H1 (cell line): ENCODE results near the gene RPS26.

Experiments
- BRCA1 ChIP-seq: IDR thresholded peaks from 2 replicates; pipeline ENCODE4 v1.6.1; 2012; ENCODE audit warnings: low read depth, low read length, improper control_type of control experiment
- CBX8 ChIP-seq: fragments of 300-800, 300-1000 bp; sonication (generic); IDR thresholded peaks from 2 replicates; pipeline ENCODE4 v1.7.1; 2016; ENCODE audit warnings: low read depth, low read length, borderline replicate concordance
- CHD2 ChIP-seq: IDR thresholded peaks from 2 replicates; pipeline ENCODE4 v1.6.1; 2012; ENCODE audit warnings: low read length, improper control_type of control experiment
- GABPA ChIP-seq: IDR thresholded peaks from 2 replicates; pipeline ENCODE4 v1.6.1; 2011; ENCODE audit warnings: mild to moderate bottlenecking, low read length, moderate library complexity, borderline replicate concordance; ENCODE audit not compliant: insufficient read depth
- HDAC2 ChIP-seq, 2 experiments: fragments of 300-600 bp in 1 of 2; sonication (generic) in 1 of 2; IDR thresholded peaks; 2 replicates each; pipeline ENCODE4 v1.6.1; 2011 to 2012; ENCODE audit warnings: low read depth in 2 of 2, low read length in 2 of 2, mild to moderate bottlenecking in 2 of 2, moderate library complexity in 2 of 2, borderline replicate concordance in 1 of 2, inconsistent platforms in 1 of 2
- NANOG ChIP-seq: IDR thresholded peaks from 2 replicates; pipeline ENCODE4 v1.6.1; 2011; ENCODE audit warnings: low read length, low read depth, mild to moderate bottlenecking, inconsistent platforms; ENCODE audit not compliant: insufficient read depth, poor library complexity, severe bottlenecking
- NRF1 ChIP-seq: IDR thresholded peaks from 2 replicates; pipeline ENCODE4 v1.6.1; 2011; ENCODE audit warnings: mild to moderate bottlenecking, low read depth, low read length, improper control_type of control experiment
- POLR2A ChIP-seq, 2 experiments: IDR thresholded peaks; 1 replicate in 1 of 2; 2 replicates in 1 of 2; pipeline ENCODE4 v1.6.1; 2011; ENCODE audit warnings: low read depth in 2 of 2, low read length in 2 of 2, mild to moderate bottlenecking in 2 of 2; ENCODE audit errors: control extremely low read depth in 1 of 2
- TAF1 ChIP-seq: IDR thresholded peaks from 2 replicates; pipeline ENCODE4 v1.6.1; 2011; ENCODE audit warnings: mild to moderate bottlenecking, low read depth, low read length
- TCF12 ChIP-seq: IDR thresholded peaks from 2 replicates; pipeline ENCODE4 v1.6.1; 2011; ENCODE audit warnings: low read depth, mild to moderate bottlenecking, low read length
- TEAD4 ChIP-seq: IDR thresholded peaks from 2 replicates; pipeline ENCODE4 v1.6.1; 2012; ENCODE audit warnings: low read depth, low read length, inconsistent platforms, mixed read lengths
- TF ChIP-seq, protein P1 (sequence below), 3 experiments: IDR thresholded peaks; 1 replicate in 2 of 3; 2 replicates in 1 of 3; pipeline versions ENCODE4 v1.5.1 to v1.6.1; 2011; ENCODE audit warnings: low read length in 3 of 3, mild to moderate bottlenecking in 3 of 3, inconsistent platforms in 2 of 3, low read depth in 1 of 3, moderate library complexity in 1 of 3; ENCODE audit not compliant: insufficient read depth in 1 of 3; ENCODE audit errors: control extremely low read depth in 1 of 3

DNA sequence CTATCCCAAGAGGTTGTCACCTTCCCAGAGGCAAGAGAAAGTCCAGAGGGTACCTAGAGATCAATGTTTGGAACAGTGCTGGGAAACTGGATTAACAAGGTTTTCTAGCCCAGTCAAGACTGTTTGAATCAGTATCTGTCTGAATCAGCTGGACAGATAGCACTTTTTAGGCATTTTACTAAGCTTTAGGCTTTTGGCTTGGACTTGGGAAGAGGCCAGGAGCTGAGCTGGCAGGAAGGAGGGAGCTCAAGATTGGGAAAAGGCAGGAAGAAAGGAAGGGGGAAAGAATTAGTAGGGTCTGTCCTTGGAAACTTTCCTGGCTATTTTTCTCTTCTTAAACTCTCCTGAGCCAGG is 12.6 kb upstream of the RPS26 start:
- no peak for TF ChIP-seq TCF12
- TF ChIP-seq POLR2A (IDR thresholded peaks at IDR 0.05; ENCODE audit: control extremely low read depth in 1 of 2, low read depth in 2 of 2, low read length in 2 of 2), result no peak
- no peak for TF ChIP-seq GABPA
- TF ChIP-seq CBX8, result no peak
- TF ChIP-seq, protein P1, sequence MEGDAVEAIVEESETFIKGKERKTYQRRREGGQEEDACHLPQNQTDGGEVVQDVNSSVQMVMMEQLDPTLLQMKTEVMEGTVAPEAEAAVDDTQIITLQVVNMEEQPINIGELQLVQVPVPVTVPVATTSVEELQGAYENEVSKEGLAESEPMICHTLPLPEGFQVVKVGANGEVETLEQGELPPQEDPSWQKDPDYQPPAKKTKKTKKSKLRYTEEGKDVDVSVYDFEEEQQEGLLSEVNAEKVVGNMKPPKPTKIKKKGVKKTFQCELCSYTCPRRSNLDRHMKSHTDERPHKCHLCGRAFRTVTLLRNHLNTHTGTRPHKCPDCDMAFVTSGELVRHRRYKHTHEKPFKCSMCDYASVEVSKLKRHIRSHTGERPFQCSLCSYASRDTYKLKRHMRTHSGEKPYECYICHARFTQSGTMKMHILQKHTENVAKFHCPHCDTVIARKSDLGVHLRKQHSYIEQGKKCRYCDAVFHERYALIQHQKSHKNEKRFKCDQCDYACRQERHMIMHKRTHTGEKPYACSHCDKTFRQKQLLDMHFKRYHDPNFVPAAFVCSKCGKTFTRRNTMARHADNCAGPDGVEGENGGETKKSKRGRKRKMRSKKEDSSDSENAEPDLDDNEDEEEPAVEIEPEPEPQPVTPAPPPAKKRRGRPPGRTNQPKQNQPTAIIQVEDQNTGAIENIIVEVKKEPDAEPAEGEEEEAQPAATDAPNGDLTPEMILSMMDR (IDR thresholded peaks at IDR 0.05; ENCODE audit: control extremely low read depth in 1 of 3, insufficient read depth in 1 of 3, low read depth in 1 of 3, low read length in 3 of 3), result no peak
- TF ChIP-seq CHD2, result no peak
- no peak for TF ChIP-seq TEAD4
- TF ChIP-seq HDAC2 (IDR thresholded peaks at IDR 0.05; ENCODE audit: borderline replicate concordance in 1 of 2, low read depth in 2 of 2, low read length in 2 of 2), result no peak
- no peak for TF ChIP-seq NANOG
- no peak for TF ChIP-seq NRF1
- no peak for TF ChIP-seq TAF1
- no peak for TF ChIP-seq BRCA1
